ENCODE results near the gene TNS2.

Gene TNS2

GRCh38 chr12:53056296-53056695 lies 6.4 kb downstream of the TNS2 start:
- ATAC-seq (ENCODE audit: insufficient read depth, low read depth) (no peak), DNase-seq (no peak)
- Histone ChIP-seq H3K27ac (ENCODE audit: low read length) (no peak overlapping the region), H4K20me1 (ENCODE audit: insufficient read depth, low read length) (no peaks in the 10 kb centered on the region), H3K27me3 (ENCODE audit: insufficient read depth, low read length, poor library complexity) (no peaks in the 10 kb centered on the region), H3K4me3 (ENCODE audit: low read depth in 1 of 2, low read length in 2 of 2) (no peak overlapping the region), H3K9me3 (ENCODE audit: insufficient read depth, low read length, severe bottlenecking) (no peaks in the 10 kb centered on the region), H3K4me2 (ENCODE audit: insufficient read depth, low read length) (no peak overlapping the region), H2AFZ (ENCODE audit: low read depth, low read length) (no peak overlapping the region), H3K36me3 (ENCODE audit: insufficient read depth, low read length) (no peaks in the 10 kb centered on the region), H3K9ac (ENCODE audit: low read depth, low read length) (no peak overlapping the region), H3K4me1 (ENCODE audit: insufficient read depth, low read length) (no peaks in the 10 kb centered on the region), H3K79me2 (ENCODE audit: insufficient read depth, low read length) (no peaks in the 10 kb centered on the region)
- TF ChIP-seq CTCF (IDR thresholded peaks at IDR 0.05; ENCODE audit: borderline replicate concordance, extremely low read depth, low read length, poor library complexity, severe bottlenecking) (no peak), EZH2 (IDR thresholded peaks at IDR 0.05; ENCODE audit: borderline replicate concordance, low read depth, low read length, severe bottlenecking) (no peak)

- H4K20me1 ChIP-seq (ENCODE audit: insufficient read depth, low read length): no peaks in the 10 kb centered on the region
- ATAC-seq (ENCODE audit: insufficient read depth, low read depth) (no peak), DNase-seq (no peak)
- H3K27ac ChIP-seq (ENCODE audit: low read length): no peak overlapping the region
- no peaks in the 10 kb centered on the region for H3K79me2 ChIP-seq (ENCODE audit: insufficient read depth, low read length)
- no peak overlapping the region for H2AFZ ChIP-seq (ENCODE audit: low read depth, low read length)
- H3K9me3 ChIP-seq (ENCODE audit: insufficient read depth, low read length, severe bottlenecking): no peaks in the 10 kb centered on the region
- H3K4me2 ChIP-seq (ENCODE audit: insufficient read depth, low read length): no peak overlapping the region
- TF ChIP-seq EZH2 (IDR thresholded peaks at IDR 0.05; ENCODE audit: borderline replicate concordance, low read depth, low read length, severe bottlenecking) (no peak), CTCF (IDR thresholded peaks at IDR 0.05; ENCODE audit: borderline replicate concordance, extremely low read depth, low read length, poor library complexity, severe bottlenecking) (no peak)
- no peaks in the 10 kb centered on the region for H3K27me3 ChIP-seq (ENCODE audit: insufficient read depth, low read length, poor library complexity)
- no peak overlapping the region for H3K4me3 ChIP-seq (ENCODE audit: low read depth in 1 of 2, low read length in 2 of 2)
- H3K4me1 ChIP-seq (ENCODE audit: insufficient read depth, low read length): no peaks in the 10 kb centered on the region
- H3K36me3 ChIP-seq (ENCODE audit: insufficient read depth, low read length): no peaks in the 10 kb centered on the region
- H3K9ac ChIP-seq (ENCODE audit: low read depth, low read length): no peak overlapping the region
Measured at GRCh38 chr12:53056901-53057300, 7.0 kb downstream of the TNS2 start.

- no peak for TF ChIP-seq CTCF (IDR thresholded peaks at IDR 0.05; ENCODE audit: borderline replicate concordance, extremely low read depth, low read length, poor library complexity, severe bottlenecking)
- no peak for TF ChIP-seq EZH2 (IDR thresholded peaks at IDR 0.05; ENCODE audit: borderline replicate concordance, low read depth, low read length, severe bottlenecking)
- no peaks in the 10 kb centered on the region for H3K36me3 ChIP-seq (ENCODE audit: insufficient read depth, low read length)
- no peaks in the 10 kb centered on the region for H3K79me2 ChIP-seq (ENCODE audit: insufficient read depth, low read length)
- no peaks in the 10 kb centered on the region for H3K27me3 ChIP-seq (ENCODE audit: insufficient read depth, low read length, poor library complexity)
- no peak for ATAC-seq (ENCODE audit: insufficient read depth, low read depth)
- H3K4me3 ChIP-seq (ENCODE audit: low read depth in 1 of 2, low read length in 2 of 2): no peak overlapping the region
- H3K4me2 ChIP-seq (ENCODE audit: insufficient read depth, low read length): no peak overlapping the region
- DNase-seq: no peak
- H2AFZ ChIP-seq (ENCODE audit: low read depth, low read length): no peak overlapping the region
- no peak overlapping the region for H3K9ac ChIP-seq (ENCODE audit: low read depth, low read length)
- no peaks in the 10 kb centered on the region for H4K20me1 ChIP-seq (ENCODE audit: insufficient read depth, low read length)
- H3K9me3 ChIP-seq (ENCODE audit: insufficient read depth, low read length, severe bottlenecking): no peaks in the 10 kb centered on the region
- H3K4me1 ChIP-seq (ENCODE audit: insufficient read depth, low read length): no peaks in the 10 kb centered on the region
- no peak overlapping the region for H3K27ac ChIP-seq (ENCODE audit: low read length)
Measured at GRCh38 chr12:53057816-53058500, 8.1 kb downstream of the TNS2 start.

Measured in DND-41 (cell line).